Stimulated activated CD4-positive, alpha-beta T cell treated with anti-CD3 and anti-CD28 coated beads, Interleukin-12 subunit alpha, Interleukin-12 subunit beta, amount 100 ng/mL, for 4 hours (primary cell): ENCODE measurements around the gene HNRNPH3.
"Not testable (repeated sequence)": the region's sequence is repeated elsewhere in the genome, so short reads cannot be mapped to it uniquely, and the experiment has no call there.

Source experiments
- DNase-seq: peaks from one replicate; pipeline ENCODE4 v3.0.0-alpha.2; 2020

Gene HNRNPH3

GRCh38 chr10:68331455-68332258, at the start of gene HNRNPH3:
Gene HNRNPH3 (plus strand): TSS chr10:68332064. CDS start chr10:68337222, 5,158 bp downstream.
- DNase-seq, result peak; percentile 98

- no peak for DNase-seq
These were observed 47.5 kb upstream of the HNRNPH3 start for GRCh38 chr10:68284062-68285001.

- no peak for DNase-seq
These were observed 43.1 kb upstream of the HNRNPH3 start for GRCh38 chr10:68288717-68289116.

- DNase-seq, result no peak
These were observed 41.1 kb upstream of the HNRNPH3 start for GRCh38 chr10:68290736-68291135.

- no peak for DNase-seq
These were observed 34.8 kb upstream of the HNRNPH3 start for GRCh38 chr10:68296843-68297663.

- no peak for DNase-seq
These were observed 30.6 kb upstream of the HNRNPH3 start for GRCh38 chr10:68301301-68301700.

- no peak for DNase-seq
These were observed 29.9 kb upstream of the HNRNPH3 start for GRCh38 chr10:68301790-68302502.

GRCh38 chr10:68302503-68302823, 29.4 kb upstream of the HNRNPH3 start:
- DNase-seq, result no peak

- no peak for DNase-seq
These were observed 29.0 kb upstream of the HNRNPH3 start for GRCh38 chr10:68302871-68303270.

GRCh38 chr10:68303849-68304412, 27.9 kb upstream of the HNRNPH3 start:
- no peak for DNase-seq

- no peak for DNase-seq
These were observed 26.0 kb upstream of the HNRNPH3 start for GRCh38 chr10:68305854-68306253.

- no peak for DNase-seq
These were observed 21.3 kb upstream of the HNRNPH3 start for GRCh38 chr10:68310531-68310930.

- not testable (repeated sequence) for DNase-seq
These were observed 16.9 kb upstream of the HNRNPH3 start for GRCh38 chr10:68314930-68315329.

- no peak for DNase-seq
These were observed 16.3 kb upstream of the HNRNPH3 start for GRCh38 chr10:68315582-68315981.

GRCh38 chr10:68318331-68319059, 13.4 kb upstream of the HNRNPH3 start:
- no peak for DNase-seq

- DNase-seq, result not testable (repeated sequence)
These were observed 7.5 kb upstream of the HNRNPH3 start for GRCh38 chr10:68324396-68324795.

GRCh38 chr10:68327889-68328786, 3.7 kb upstream of the HNRNPH3 start:
- no peak for DNase-seq

GRCh38 chr10:68329506-68329861, 2.4 kb upstream of the HNRNPH3 start:
- DNase-seq, result no peak

GRCh38 chr10:68330852-68331454, 911 bp upstream of the HNRNPH3 start:
- peak; percentile 18 for DNase-seq
